Fibroblast of mammary gland (primary cell): ENCODE measurements around the gene FGF11.

Source experiments
- DNase-seq: peaks from one replicate; pipeline ENCODE4 v3.0.0-alpha.2; 2010; ENCODE audit warnings: low read depth
- H3K4me3 ChIP-seq: 2 replicates; pipeline ENCODE4 v1.5.1; 2011; ENCODE audit warnings: low read depth, mild to moderate bottlenecking, low read length, moderate library complexity; ENCODE audit not compliant: control insufficient read depth
- CTCF ChIP-seq: conservative IDR thresholded peaks from 2 replicates; pipeline ENCODE4 v1.5.1; 2011; ENCODE audit warnings: low read depth, low read length, inconsistent platforms; ENCODE audit not compliant: control insufficient read depth, insufficient read depth

FGF11 gene

GRCh38 chr17:7460850-7461660 is 21.7 kb downstream of the FGF11 start:
- no peak overlapping the region for H3K4me3 ChIP-seq
- TF ChIP-seq CTCF, result no peak
- no peak for DNase-seq

GRCh38 chr17:7462474-7463371 is 23.4 kb downstream of the FGF11 start:
- no peak for TF ChIP-seq CTCF
- H3K4me3 ChIP-seq, result no peak overlapping the region
- DNase-seq, result no peak

- TF ChIP-seq CTCF, result no peak
- no peak overlapping the region for H3K4me3 ChIP-seq
- no peak for DNase-seq
Measured at GRCh38 chr17:7463372-7463846, 24.1 kb downstream of the FGF11 start.

GRCh38 chr17:7464081-7464480 is 24.8 kb downstream of the FGF11 start:
- TF ChIP-seq CTCF, result no peak
- no peak overlapping the region for H3K4me3 ChIP-seq
- no peak for DNase-seq

GRCh38 chr17:7465597-7466275 is 26.4 kb downstream of the FGF11 start:
- no peak overlapping the region for H3K4me3 ChIP-seq
- no peak for TF ChIP-seq CTCF
- no peak for DNase-seq

GRCh38 chr17:7466318-7466638 is 27.0 kb downstream of the FGF11 start:
- no peak for TF ChIP-seq CTCF
- no peak for DNase-seq
- H3K4me3 ChIP-seq, result no peak overlapping the region
